Medulla oblongata (tissue), 1 donor: ENCODE data around the gene ZFP62.

ENCODE experiments used
- DNase-seq: peaks from one replicate; pipeline ENCODE4 v3.0.0-alpha.2; 2015; ENCODE audit errors: extremely low spot score

The ZFP62 gene

GRCh38 chr5:180810959-180811622 lies 50.0 kb downstream of the ZFP62 start:
- DNase-seq = no peak

- DNase-seq = peak; percentile 97
Observed at GRCh38 chr5:180810210-180810958, 50.7 kb downstream of the ZFP62 start.

DNA sequence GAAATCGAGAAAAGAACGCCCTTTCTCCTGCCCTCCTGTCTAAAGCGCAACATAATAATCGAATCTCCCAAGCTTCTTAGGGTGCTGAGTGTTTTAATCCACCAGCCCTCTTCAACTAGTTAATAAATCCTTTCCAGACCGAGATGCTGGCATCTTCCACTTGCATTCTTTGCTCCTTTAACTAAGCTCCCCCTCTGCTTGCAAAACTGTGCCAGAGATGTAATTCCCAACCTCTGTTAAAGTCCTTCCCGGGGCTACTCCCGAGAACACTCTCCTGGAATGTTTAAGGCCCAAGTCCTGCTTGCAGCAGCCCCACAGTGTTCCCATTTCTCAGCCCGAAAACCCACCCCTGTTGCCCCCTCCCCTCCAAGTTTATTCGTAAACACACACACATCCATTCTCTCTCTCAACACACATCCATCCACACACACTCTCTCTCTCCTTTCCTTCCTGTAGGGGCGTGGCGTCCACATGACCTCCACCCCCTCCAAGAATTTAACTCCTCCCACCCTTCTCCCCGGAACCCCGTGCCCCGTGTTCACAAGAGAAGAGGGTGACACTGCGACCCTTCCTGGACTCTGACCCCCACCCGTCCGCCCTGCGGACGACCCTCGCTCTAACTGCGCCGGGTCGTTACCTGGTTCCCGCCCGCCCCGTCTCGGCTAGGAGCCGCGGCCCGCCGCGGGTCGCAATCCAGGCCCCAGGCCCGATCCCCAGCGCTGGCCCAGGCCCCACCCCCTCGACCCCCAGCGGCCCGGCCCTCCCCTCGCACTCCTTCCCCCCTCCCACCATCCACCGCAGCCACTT lies 51.5 kb downstream of the ZFP62 start:
- peak; percentile 95 for DNase-seq

GRCh38 chr5:180808461-180809000 lies 52.5 kb downstream of the ZFP62 start:
- no peak for DNase-seq

- no peak for DNase-seq
Observed at GRCh38 chr5:180807654-180808414, 53.2 kb downstream of the ZFP62 start.

GRCh38 chr5:180807046-180807445 lies 54.0 kb downstream of the ZFP62 start:
- no peak for DNase-seq

GRCh38 chr5:180806351-180807011 lies 54.6 kb downstream of the ZFP62 start:
- DNase-seq = no peak

DNA sequence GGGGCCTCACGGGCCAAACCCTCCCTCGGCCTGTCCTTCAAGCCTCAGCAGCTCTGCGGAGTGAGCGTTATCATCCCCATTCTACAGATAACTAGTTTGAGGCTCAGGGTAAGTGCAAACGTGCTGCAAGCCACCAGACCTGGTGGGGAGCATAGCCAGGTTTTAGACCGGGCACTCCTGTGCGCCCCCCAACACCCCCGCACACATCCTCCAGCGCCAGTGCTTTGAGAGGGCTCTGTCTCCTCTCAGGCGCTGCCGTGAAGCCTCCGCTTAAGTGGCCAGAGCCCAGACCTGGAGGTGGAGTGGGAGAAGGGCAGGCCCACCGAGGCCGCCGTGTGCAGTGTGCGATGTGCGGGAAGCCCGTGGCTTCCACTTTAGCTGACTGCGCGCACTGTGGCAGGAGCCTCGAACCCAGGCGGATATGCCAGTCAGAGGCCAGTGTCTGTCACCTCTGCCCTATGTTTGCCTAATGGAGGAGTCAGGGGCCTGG lies 56.9 kb downstream of the ZFP62 start:
- DNase-seq = no peak

DNA sequence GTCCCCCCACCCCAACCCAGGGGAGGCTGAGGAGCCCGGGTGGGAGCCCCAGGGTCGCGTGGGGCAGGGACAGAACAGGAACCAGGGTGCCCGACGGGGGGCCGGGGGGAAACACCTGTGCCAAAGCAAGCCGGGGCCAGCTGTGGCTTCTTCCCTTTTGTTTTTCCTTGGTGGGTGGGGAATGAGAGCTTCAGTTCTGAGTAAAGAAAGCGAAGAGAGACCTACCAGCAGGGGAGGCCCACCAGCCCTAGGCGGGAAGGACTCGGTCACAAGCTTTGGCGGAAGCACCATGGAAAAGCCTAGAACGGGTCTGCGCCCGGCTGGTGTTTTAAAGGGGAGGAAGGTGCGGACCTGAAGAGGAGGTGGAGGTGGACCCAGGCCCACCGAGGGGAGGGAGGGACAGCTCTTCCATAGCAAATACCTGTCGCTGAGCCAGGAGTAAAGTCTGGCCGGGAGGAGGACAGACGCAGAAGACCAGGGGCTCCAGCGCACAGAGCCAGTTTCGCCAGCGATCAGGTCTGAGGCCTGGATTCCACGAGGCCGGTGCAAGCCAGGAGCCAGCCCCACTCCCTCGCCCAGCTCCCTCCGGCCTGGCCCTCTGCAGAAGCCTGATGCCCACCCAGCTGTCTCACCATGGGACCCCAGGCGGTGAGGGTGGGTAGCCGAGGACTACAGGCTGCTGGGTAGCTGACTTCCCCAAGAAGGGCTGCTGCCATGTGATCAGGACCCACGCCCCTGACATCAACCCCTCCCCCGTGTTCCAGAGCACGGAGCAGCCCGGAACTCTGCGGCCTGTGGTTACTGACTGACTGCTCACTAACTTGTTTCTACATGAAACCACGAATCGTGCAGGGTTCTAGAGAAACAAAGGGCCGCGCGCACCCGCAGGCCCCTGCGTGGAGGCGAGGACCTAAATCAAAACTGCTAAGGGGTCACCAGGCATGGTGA lies 57.6 kb downstream of the ZFP62 start:
- DNase-seq = peak; percentile 79

GRCh38 chr5:180802325-180803180 lies 58.5 kb downstream of the ZFP62 start, which contains the start of gene MGAT1:
Gene MGAT1, minus strand, starts transcription at chr5:180802806. Its CDS starts 9,835 bp downstream, at chr5:180792971.
- peak; percentile 78 for DNase-seq

GRCh38 chr5:180801596-180802324 lies 59.3 kb downstream of the ZFP62 start:
- no peak for DNase-seq

DNA sequence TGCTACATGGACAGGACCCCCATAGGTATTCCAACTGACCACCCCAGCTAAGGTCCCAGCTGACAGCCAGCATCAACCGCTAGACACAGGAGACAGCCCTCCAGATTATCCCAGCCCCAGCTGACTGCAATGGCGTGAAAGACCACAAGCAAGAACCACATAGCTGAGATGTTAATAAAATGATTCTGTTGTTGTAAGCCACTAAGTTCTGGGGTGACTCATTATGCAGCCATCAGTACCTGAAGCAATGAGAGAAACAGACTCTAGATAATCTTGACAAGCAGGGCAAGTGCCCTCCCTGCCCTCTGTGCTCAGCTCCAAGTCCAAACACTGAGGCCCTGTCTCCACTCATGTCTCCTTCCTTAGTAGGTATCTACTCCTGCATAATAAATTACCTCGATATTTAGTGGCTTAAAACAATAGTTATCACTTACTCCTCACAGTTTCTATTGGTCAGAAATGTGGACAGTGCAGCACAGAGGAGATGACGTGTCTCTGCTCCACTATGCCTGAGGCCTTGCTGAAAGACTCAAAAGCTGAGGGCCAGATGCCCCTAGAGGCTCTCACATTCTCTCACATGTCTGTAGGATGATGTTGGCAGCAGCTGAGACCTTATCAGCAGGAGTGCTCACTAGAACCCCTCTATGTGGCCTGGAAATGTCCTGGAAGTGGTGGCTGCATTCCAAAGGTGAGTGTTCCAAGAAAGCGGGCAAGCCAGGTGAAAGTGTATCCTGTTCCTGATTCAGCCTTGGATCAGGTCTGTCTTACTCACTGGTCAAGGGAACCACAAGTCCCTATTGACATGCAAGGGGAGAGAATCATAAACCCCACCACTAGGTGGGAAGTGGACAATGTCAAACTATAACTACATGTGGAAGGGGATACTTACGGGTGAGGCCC lies 60.9 kb downstream of the ZFP62 start:
- DNase-seq = no peak

GRCh38 chr5:180799194-180799593 lies 61.9 kb downstream of the ZFP62 start:
- DNase-seq = no peak

- no peak for DNase-seq
Observed at GRCh38 chr5:180798193-180798592, 62.9 kb downstream of the ZFP62 start.
